HG03469 (cell line): Measurements from ENCODE around the gene P4HTM.

Source experiments
- ATAC-seq: cut with Tn5 transposase; IDR thresholded peaks from one replicate; pipeline ENCODE4 v1.9.1; 2021; ENCODE audit warnings: mild to moderate bottlenecking, moderate library complexity, moderate number of reproducible peaks; ENCODE audit not compliant: unreplicated experiment

The P4HTM gene

GRCh38 chr3:48989796-48990635 is at the start of gene P4HTM:
P4HTM (plus strand) TSS chr3:48990241; CDS start chr3:48990257, 16 bp downstream.
- ATAC-seq, result no peak

GRCh38 chr3:48945432-48945831 is 44.6 kb upstream of the P4HTM start:
- no peak for ATAC-seq

GRCh38 chr3:48945891-48946549 is 44.0 kb upstream of the P4HTM start:
- no peak for ATAC-seq

- ATAC-seq, result no peak
These were observed 40.7 kb upstream of the P4HTM start for GRCh38 chr3:48949376-48949717.

GRCh38 chr3:48950051-48950450 is 40.0 kb upstream of the P4HTM start:
- ATAC-seq, result no peak

GRCh38 chr3:48951764-48952163 is 38.3 kb upstream of the P4HTM start:
- ATAC-seq, result no peak

GRCh38 chr3:48952510-48953118 is 37.4 kb upstream of the P4HTM start:
- no peak for ATAC-seq

- ATAC-seq, result no peak
These were observed 32.9 kb upstream of the P4HTM start for GRCh38 chr3:48957006-48957705.

- ATAC-seq, result no peak
These were observed 29.1 kb upstream of the P4HTM start for GRCh38 chr3:48960841-48961413.

GRCh38 chr3:48962340-48962739 is 27.7 kb upstream of the P4HTM start:
- no peak for ATAC-seq

GRCh38 chr3:48962939-48963338 is 27.1 kb upstream of the P4HTM start:
- ATAC-seq, result no peak

GRCh38 chr3:48963591-48963990 is 26.4 kb upstream of the P4HTM start:
- ATAC-seq, result no peak

GRCh38 chr3:48966367-48966766 is 23.7 kb upstream of the P4HTM start:
- no peak for ATAC-seq

- no peak for ATAC-seq
These were observed 23.1 kb upstream of the P4HTM start for GRCh38 chr3:48966876-48967361.

GRCh38 chr3:48970586-48970985 is 19.5 kb upstream of the P4HTM start:
- no peak for ATAC-seq

- ATAC-seq, result no peak
These were observed 15.8 kb upstream of the P4HTM start for GRCh38 chr3:48974076-48974864.

GRCh38 chr3:48979451-48979850 is 10.6 kb upstream of the P4HTM start:
- ATAC-seq, result no peak

- ATAC-seq, result no peak
These were observed 9.7 kb upstream of the P4HTM start for GRCh38 chr3:48980295-48980694.

- no peak for ATAC-seq
These were observed 8.0 kb upstream of the P4HTM start for GRCh38 chr3:48982016-48982415.

- ATAC-seq, result no peak
These were observed 7.4 kb upstream of the P4HTM start for GRCh38 chr3:48982686-48983085.
